ENCODE results near the gene STXBP6.

- TF ChIP-seq POLR2A (IDR thresholded peaks at IDR 0.05; ENCODE audit: low read length) (no peak), GATA1 (IDR thresholded peaks at IDR 0.05; ENCODE audit: low read depth, low read length) (no peak)
These were observed 59.2 kb downstream of the STXBP6 start for GRCh38 chr14:24990773-24991172.

All from erythroblast (primary cell).